ENCODE measurements around the gene C5orf63. TPM values are rescaled to one million over a fixed set of nuclear protein-coding genes. Genes with fewer than 3 reads are reported as not detected.

C5orf63 gene
- total RNA-seq, 1 donor from 2014 or later: 1.5 TPM

GRCh38 chr5:127046343-127047072 is 26.8 kb downstream of the C5orf63 start:
- Histone ChIP-seq H2AFZ (replicated peaks) (no peak overlapping the region), H3K79me2 (ENCODE audit: low read depth) (no peaks in the 10 kb centered on the region), H3K9ac (no peak overlapping the region), H3F3A (ENCODE audit: low read depth) (no peaks in the 10 kb centered on the region), H4K20me1 (ENCODE audit: low read depth) (no peaks in the 10 kb centered on the region), H3K9me3 (ENCODE audit: low read depth) (no peaks in the 10 kb centered on the region), H3K4me1 (peaks cover 8% of the 10 kb centered on the region), H3K4me2 (no peak overlapping the region), H3K36me3 (no peaks in the 10 kb centered on the region), H3K27ac (no peak overlapping the region), H3K4me3 (no peak overlapping the region), H3K27me3 (no peaks in the 10 kb centered on the region)
- H3K27me3 Mint-ChIP-seq (ENCODE audit: insufficient read depth, low read depth): peaks cover 2% of the 10 kb centered on the region
- DNase-seq (ENCODE audit: low spot score): no peak
- H3K27ac Mint-ChIP-seq: no peak overlapping the region
- H3K4me1 Mint-ChIP-seq: no peaks in the 10 kb centered on the region
- H3K4me3 Mint-ChIP-seq: no peak overlapping the region
- no peaks in the 10 kb centered on the region for H3K9me3 Mint-ChIP-seq
- TF ChIP-seq EZH2 (IDR thresholded peaks at IDR 0.05): no peak
- no peak for TF ChIP-seq EZH2phosphoT487 (IDR thresholded peaks at IDR 0.05)
- TF ChIP-seq CTCF (IDR thresholded peaks at IDR 0.05): no peak
- no peaks in the 10 kb centered on the region for H3K36me3 Mint-ChIP-seq

- Histone ChIP-seq H3K4me3 (no peak overlapping the region), H4K20me1 (ENCODE audit: low read depth) (no peaks in the 10 kb centered on the region), H3K79me2 (ENCODE audit: low read depth) (no peaks in the 10 kb centered on the region), H3K4me2 (no peak overlapping the region), H3K9me3 (ENCODE audit: low read depth) (no peaks in the 10 kb centered on the region), H3K27ac (no peak overlapping the region), H3F3A (ENCODE audit: low read depth) (no peaks in the 10 kb centered on the region), H3K27me3 (no peaks in the 10 kb centered on the region), H3K36me3 (no peaks in the 10 kb centered on the region), H2AFZ (replicated peaks) (no peak overlapping the region), H3K9ac (no peak overlapping the region), H3K4me1 (peaks cover 18% of the 10 kb centered on the region)
- peak; percentile 37 for TF ChIP-seq CTCF (IDR thresholded peaks at IDR 0.05)
- no peak for TF ChIP-seq EZH2phosphoT487 (IDR thresholded peaks at IDR 0.05)
- H3K4me1 Mint-ChIP-seq: peaks cover 6% of the 10 kb centered on the region
- H3K27me3 Mint-ChIP-seq (ENCODE audit: insufficient read depth, low read depth): no peaks in the 10 kb centered on the region
- H3K9me3 Mint-ChIP-seq: no peaks in the 10 kb centered on the region
- peak; percentile 12 for DNase-seq (ENCODE audit: low spot score)
- H3K36me3 Mint-ChIP-seq: no peaks in the 10 kb centered on the region
- no peak overlapping the region for H3K27ac Mint-ChIP-seq
- no peak overlapping the region for H3K4me3 Mint-ChIP-seq
Measured at GRCh38 chr5:127042593-127042992, 30.7 kb downstream of the C5orf63 start.

GRCh38 chr5:127041571-127041970 is 31.7 kb downstream of the C5orf63 start:
- Histone ChIP-seq H3K4me3 (no peak overlapping the region), H2AFZ (replicated peaks) (no peak overlapping the region), H3K27ac (no peak overlapping the region), H3K27me3 (no peaks in the 10 kb centered on the region), H3K9ac (no peak overlapping the region), H3K79me2 (ENCODE audit: low read depth) (no peaks in the 10 kb centered on the region), H3K36me3 (no peaks in the 10 kb centered on the region), H3K4me1 (peaks cover 18% of the 10 kb centered on the region), H3K9me3 (ENCODE audit: low read depth) (no peaks in the 10 kb centered on the region), H3K4me2 (no peak overlapping the region), H3F3A (ENCODE audit: low read depth) (no peaks in the 10 kb centered on the region), H4K20me1 (ENCODE audit: low read depth) (no peaks in the 10 kb centered on the region)
- TF ChIP-seq EZH2phosphoT487 (IDR thresholded peaks at IDR 0.05): no peak
- TF ChIP-seq CTCF (IDR thresholded peaks at IDR 0.05): no peak
- TF ChIP-seq EZH2 (IDR thresholded peaks at IDR 0.05): no peak
- no peak overlapping the region for H3K27ac Mint-ChIP-seq
- DNase-seq (ENCODE audit: low spot score): no peak
- H3K9me3 Mint-ChIP-seq: no peaks in the 10 kb centered on the region
- no peaks in the 10 kb centered on the region for H3K36me3 Mint-ChIP-seq
- H3K4me3 Mint-ChIP-seq: no peak overlapping the region
- H3K4me1 Mint-ChIP-seq: peaks cover 6% of the 10 kb centered on the region
- no peaks in the 10 kb centered on the region for H3K27me3 Mint-ChIP-seq (ENCODE audit: insufficient read depth, low read depth)

Measured in neural progenitor cell (in vitro differentiated cells).